ENCODE measurements around the gene LGALS9B. TPM values are rescaled to one million over a fixed set of nuclear protein-coding genes. Genes with fewer than 3 reads are reported as not detected.
"Not testable (repeated sequence)": the region's sequence is repeated elsewhere in the genome, so short reads cannot be mapped to it uniquely, and the experiment has no call there.

LGALS9B gene
- total and polyA plus RNA-seq, 2 donors (not counting 1 experiment from before 2014, with no cell fraction given) = not detected

DNA sequence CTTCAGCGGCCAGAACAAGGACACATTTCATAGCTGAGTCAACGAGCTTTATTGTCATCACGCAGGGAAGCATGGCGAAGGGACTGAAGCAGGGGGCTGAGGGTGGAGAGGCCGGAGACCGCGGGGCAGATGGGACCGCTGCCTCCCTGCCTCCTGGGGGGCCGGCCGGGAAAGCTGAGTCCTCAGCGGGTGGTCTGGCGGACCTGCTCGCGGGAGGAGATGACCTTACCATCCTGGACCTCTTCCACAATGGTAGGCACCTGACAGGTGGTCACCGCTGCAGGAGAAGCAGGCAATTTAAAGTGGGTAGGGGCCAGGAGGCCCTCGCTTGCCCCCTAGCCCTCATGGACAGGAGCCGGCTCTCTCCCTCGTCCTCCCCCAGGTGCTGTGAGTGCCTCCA, 45.0 kb upstream of the LGALS9B start:
- DNase-seq; H3K27me3 ChIP-seq (replicated peaks in 1 of 4; ENCODE audit: control extremely low read depth in 1 of 4, control insufficient read depth in 3 of 4, insufficient read depth in 4 of 4, low read length in 3 of 4); ATAC-seq (ENCODE audit: low read depth); H3K79me2 ChIP-seq (ENCODE audit: control insufficient read depth, insufficient read depth, low read length); CTCF ChIA-PET; H3K27ac ChIP-seq (ENCODE audit: low read length in 2 of 2); H3K27me3 Mint-ChIP-seq; H3K4me2 ChIP-seq (replicated peaks; ENCODE audit: low read depth, low read length, poor library complexity, severe bottlenecking); H3K4me3 Mint-ChIP-seq; POLR2A ChIA-PET; H3K9me3 ChIP-seq (ENCODE audit: control extremely low read depth in 1 of 3, control insufficient read depth in 2 of 3, insufficient read depth in 1 of 3, low read length in 2 of 3); H4K20me1 ChIP-seq (ENCODE audit: control insufficient read depth, insufficient read depth, low read length, poor library complexity, severe bottlenecking); H3K4me1 Mint-ChIP-seq; H3K9me3 Mint-ChIP-seq (ENCODE audit: insufficient read depth); H3K4me3 ChIP-seq (ENCODE audit: control extremely low read depth in 1 of 5, extremely low read depth in 1 of 5, insufficient read depth in 1 of 5, low read depth in 2 of 5, low read length in 4 of 5); H3K4me1 ChIP-seq (ENCODE audit: control insufficient read depth in 2 of 2, insufficient read depth in 2 of 2, low read length in 2 of 2); H3K9ac ChIP-seq (ENCODE audit: low read length); H3K27ac Mint-ChIP-seq; intact Hi-C loops (cut with micrococcal nuclease); H3K36me3 ChIP-seq (replicated peaks in 1 of 2; ENCODE audit: control extremely low read depth in 1 of 2, control insufficient read depth in 1 of 2, extremely low read depth in 1 of 2, insufficient read depth in 2 of 2, low read length in 1 of 2); H2AFZ ChIP-seq (ENCODE audit: insufficient read depth, low read depth, low read length, poor library complexity, severe bottlenecking): not testable (repeated sequence)
- WGBS (ENCODE audit: insufficient coverage) = no CpG with 5 or more reads among the region's 18 CpGs

DNA sequence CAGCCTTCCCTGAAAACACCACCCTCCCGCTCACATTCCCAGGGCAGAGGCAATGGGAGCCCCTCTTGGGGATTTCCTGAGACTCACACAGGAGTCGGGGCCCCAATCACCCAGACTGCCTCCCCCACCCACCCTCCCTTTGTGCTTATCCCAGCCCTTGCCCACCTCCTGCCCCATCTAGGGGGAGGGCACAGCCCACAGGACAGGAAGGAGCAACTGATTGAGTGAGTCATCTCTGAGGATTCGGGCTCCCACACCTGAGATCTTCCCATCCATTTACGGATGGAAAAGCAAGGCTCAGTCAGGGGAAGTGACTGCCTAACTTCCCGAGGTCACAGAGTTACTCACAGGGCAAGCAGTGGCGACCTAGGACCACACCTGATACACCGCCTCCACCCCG, 44.4 kb upstream of the LGALS9B start:
- H3K27ac ChIP-seq (ENCODE audit: low read length in 2 of 2); CTCF ChIA-PET; POLR2A ChIA-PET; H3K27me3 Mint-ChIP-seq; H3K9ac ChIP-seq (ENCODE audit: low read length); H3K4me3 Mint-ChIP-seq; H2AFZ ChIP-seq (ENCODE audit: insufficient read depth, low read depth, low read length, poor library complexity, severe bottlenecking); H3K4me3 ChIP-seq (ENCODE audit: control extremely low read depth in 1 of 5, extremely low read depth in 1 of 5, insufficient read depth in 1 of 5, low read depth in 2 of 5, low read length in 4 of 5); H3K4me2 ChIP-seq (replicated peaks; ENCODE audit: low read depth, low read length, poor library complexity, severe bottlenecking); H3K9me3 Mint-ChIP-seq (ENCODE audit: insufficient read depth); H4K20me1 ChIP-seq (ENCODE audit: control insufficient read depth, insufficient read depth, low read length, poor library complexity, severe bottlenecking); ATAC-seq (ENCODE audit: low read depth); H3K36me3 ChIP-seq (replicated peaks in 1 of 2; ENCODE audit: control extremely low read depth in 1 of 2, control insufficient read depth in 1 of 2, extremely low read depth in 1 of 2, insufficient read depth in 2 of 2, low read length in 1 of 2); H3K27me3 ChIP-seq (replicated peaks in 1 of 4; ENCODE audit: control extremely low read depth in 1 of 4, control insufficient read depth in 3 of 4, insufficient read depth in 4 of 4, low read length in 3 of 4); H3K4me1 Mint-ChIP-seq; H3K79me2 ChIP-seq (ENCODE audit: control insufficient read depth, insufficient read depth, low read length); DNase-seq; H3K27ac Mint-ChIP-seq; H3K9me3 ChIP-seq (ENCODE audit: control extremely low read depth in 1 of 3, control insufficient read depth in 2 of 3, insufficient read depth in 1 of 3, low read length in 2 of 3); H3K4me1 ChIP-seq (ENCODE audit: control insufficient read depth in 2 of 2, insufficient read depth in 2 of 2, low read length in 2 of 2); intact Hi-C loops (cut with micrococcal nuclease): not testable (repeated sequence)
- no CpG with 5 or more reads among the region's 8 CpGs for WGBS (ENCODE audit: insufficient coverage)

DNA sequence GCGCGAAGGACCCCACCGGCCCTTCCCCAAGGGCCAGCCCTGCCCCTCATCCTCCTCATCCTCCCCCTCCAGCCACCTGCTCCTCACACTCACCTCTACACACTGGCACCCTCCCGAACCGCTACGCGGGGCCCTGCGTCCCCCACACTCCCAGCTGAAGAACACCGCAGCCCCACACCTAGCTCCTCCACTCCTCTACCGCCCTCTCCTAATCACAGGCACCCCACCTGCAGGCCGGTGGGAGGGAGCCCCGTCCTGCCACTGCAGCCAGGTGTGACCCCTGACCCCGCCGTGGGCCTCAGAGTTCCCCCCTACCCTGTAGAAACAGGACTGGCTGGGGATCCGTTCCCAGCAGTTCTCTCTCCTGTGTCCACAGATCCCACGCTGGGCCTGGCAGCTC, 38.0 kb upstream of the LGALS9B start:
- H2AFZ ChIP-seq (ENCODE audit: insufficient read depth, low read depth, low read length, poor library complexity, severe bottlenecking); H3K27me3 ChIP-seq (replicated peaks in 1 of 4; ENCODE audit: control extremely low read depth in 1 of 4, control insufficient read depth in 3 of 4, insufficient read depth in 4 of 4, low read length in 3 of 4); H3K9me3 Mint-ChIP-seq (ENCODE audit: insufficient read depth); H3K4me2 ChIP-seq (replicated peaks; ENCODE audit: low read depth, low read length, poor library complexity, severe bottlenecking); H3K4me3 ChIP-seq (ENCODE audit: control extremely low read depth in 1 of 5, extremely low read depth in 1 of 5, insufficient read depth in 1 of 5, low read depth in 2 of 5, low read length in 4 of 5); H3K27ac ChIP-seq (ENCODE audit: low read length in 2 of 2); DNase-seq; H3K4me3 Mint-ChIP-seq; H3K4me1 ChIP-seq (ENCODE audit: control insufficient read depth in 2 of 2, insufficient read depth in 2 of 2, low read length in 2 of 2); H3K4me1 Mint-ChIP-seq; H3K27me3 Mint-ChIP-seq; POLR2A ChIA-PET; CTCF ChIA-PET; H3K9ac ChIP-seq (ENCODE audit: low read length); H3K79me2 ChIP-seq (ENCODE audit: control insufficient read depth, insufficient read depth, low read length); intact Hi-C loops (cut with micrococcal nuclease); H3K36me3 ChIP-seq (replicated peaks in 1 of 2; ENCODE audit: control extremely low read depth in 1 of 2, control insufficient read depth in 1 of 2, extremely low read depth in 1 of 2, insufficient read depth in 2 of 2, low read length in 1 of 2); ATAC-seq (ENCODE audit: low read depth); H3K9me3 ChIP-seq (ENCODE audit: control extremely low read depth in 1 of 3, control insufficient read depth in 2 of 3, insufficient read depth in 1 of 3, low read length in 2 of 3); H3K27ac Mint-ChIP-seq; H4K20me1 ChIP-seq (ENCODE audit: control insufficient read depth, insufficient read depth, low read length, poor library complexity, severe bottlenecking): not testable (repeated sequence)
- WGBS (ENCODE audit: insufficient coverage) = no CpG with 5 or more reads among the region's 16 CpGs

DNA sequence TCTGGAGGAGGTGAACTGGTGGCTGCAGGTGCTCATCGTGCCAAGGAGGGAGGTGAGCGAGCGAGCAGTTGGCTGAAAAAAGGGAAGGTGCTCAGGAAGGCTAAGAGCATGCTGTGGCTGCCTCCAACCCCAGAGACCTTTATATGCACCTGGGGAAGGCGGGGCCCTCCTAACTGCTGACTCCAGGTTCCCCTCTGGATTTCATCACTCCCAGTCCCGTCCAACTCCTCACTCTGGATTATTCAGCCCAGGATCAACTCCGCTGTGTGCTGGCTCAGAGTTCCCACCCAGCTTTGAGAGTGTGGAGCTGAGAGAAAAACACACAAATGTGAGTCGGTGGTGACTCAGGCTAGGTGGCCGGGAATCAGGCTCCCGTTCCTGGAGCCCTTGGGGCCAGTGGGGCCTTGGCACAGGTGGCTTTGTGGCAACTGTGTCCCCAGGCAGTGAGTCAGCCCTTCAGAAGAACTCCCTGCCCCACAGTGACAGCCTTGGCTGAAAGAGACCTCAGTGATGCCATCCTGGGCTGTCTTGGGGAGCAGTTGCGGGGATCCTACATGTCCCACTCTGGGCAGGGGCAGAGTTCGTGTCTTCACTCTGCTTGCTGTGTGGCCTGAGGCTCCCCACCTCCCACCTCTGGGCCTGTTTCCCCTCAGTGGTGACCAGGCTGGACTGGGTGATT, 37.2 kb upstream of the LGALS9B start:
- CTCF ChIA-PET; H4K20me1 ChIP-seq (ENCODE audit: control insufficient read depth, insufficient read depth, low read length, poor library complexity, severe bottlenecking); H3K27ac Mint-ChIP-seq; H3K4me1 Mint-ChIP-seq; H3K27ac ChIP-seq (ENCODE audit: low read length in 2 of 2); H3K9ac ChIP-seq (ENCODE audit: low read length); POLR2A ChIA-PET; DNase-seq; intact Hi-C loops (cut with micrococcal nuclease); H3K4me3 Mint-ChIP-seq; H3K9me3 ChIP-seq (ENCODE audit: control extremely low read depth in 1 of 3, control insufficient read depth in 2 of 3, insufficient read depth in 1 of 3, low read length in 2 of 3); H3K36me3 ChIP-seq (replicated peaks in 1 of 2; ENCODE audit: control extremely low read depth in 1 of 2, control insufficient read depth in 1 of 2, extremely low read depth in 1 of 2, insufficient read depth in 2 of 2, low read length in 1 of 2); H2AFZ ChIP-seq (ENCODE audit: insufficient read depth, low read depth, low read length, poor library complexity, severe bottlenecking); H3K4me1 ChIP-seq (ENCODE audit: control insufficient read depth in 2 of 2, insufficient read depth in 2 of 2, low read length in 2 of 2); H3K4me2 ChIP-seq (replicated peaks; ENCODE audit: low read depth, low read length, poor library complexity, severe bottlenecking); H3K9me3 Mint-ChIP-seq (ENCODE audit: insufficient read depth); H3K27me3 Mint-ChIP-seq; H3K4me3 ChIP-seq (ENCODE audit: control extremely low read depth in 1 of 5, extremely low read depth in 1 of 5, insufficient read depth in 1 of 5, low read depth in 2 of 5, low read length in 4 of 5); H3K27me3 ChIP-seq (replicated peaks in 1 of 4; ENCODE audit: control extremely low read depth in 1 of 4, control insufficient read depth in 3 of 4, insufficient read depth in 4 of 4, low read length in 3 of 4); ATAC-seq (ENCODE audit: low read depth); H3K79me2 ChIP-seq (ENCODE audit: control insufficient read depth, insufficient read depth, low read length): not testable (repeated sequence)
- WGBS (ENCODE audit: insufficient coverage) = no CpG with 5 or more reads among the region's 11 CpGs

Measured in B cell (primary cell).